GM21737 (cell line): Measurements from ENCODE around the gene TCF12.
A peak's percentile ranks its signal among the peaks of the same experiment; 100 is the strongest.
"Not testable (repeated sequence)": the region's sequence is repeated elsewhere in the genome, so short reads cannot be mapped to it uniquely, and the experiment has no call there.

ENCODE experiments used
- ATAC-seq: cut with Tn5 transposase; IDR thresholded peaks from one replicate; pipeline ENCODE4 v1.9.1; 2021; ENCODE audit warnings: mild to moderate bottlenecking, moderate library complexity; ENCODE audit not compliant: unreplicated experiment

TCF12 gene

GRCh38 chr15:56943403-56943802 lies 25.0 kb downstream of the TCF12 start:
- ATAC-seq, result no peak

GRCh38 chr15:56944485-56944884 lies 26.0 kb downstream of the TCF12 start:
- no peak for ATAC-seq

- no peak for ATAC-seq
Measured at GRCh38 chr15:56946150-56946549, 27.7 kb downstream of the TCF12 start.

- ATAC-seq, result no peak
Measured at GRCh38 chr15:56948000-56948763, 29.7 kb downstream of the TCF12 start.

- ATAC-seq, result no peak
Measured at GRCh38 chr15:56948764-56949101, 30.3 kb downstream of the TCF12 start.

DNA sequence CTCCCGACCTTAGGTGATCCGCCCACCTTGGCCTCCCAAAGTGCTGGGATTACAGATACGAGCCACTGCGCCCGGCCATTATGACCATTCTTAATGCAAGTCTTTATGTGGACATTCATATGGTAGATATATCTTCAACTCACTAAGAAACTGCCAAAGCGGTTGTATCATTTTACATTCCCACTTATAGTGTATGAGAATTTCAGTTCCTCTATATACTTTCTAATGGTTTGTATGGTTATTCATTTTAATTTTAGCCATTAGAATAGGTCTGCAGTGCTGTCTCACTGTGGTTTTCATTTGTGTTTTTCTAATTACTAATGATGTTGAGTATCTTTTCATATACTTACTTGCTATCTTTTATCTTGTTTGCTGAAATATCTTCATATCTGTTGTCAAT lies 32.5 kb downstream of the TCF12 start:
- ATAC-seq, result peak; percentile 92

GRCh38 chr15:56953790-56954189 lies 35.3 kb downstream of the TCF12 start:
- ATAC-seq, result no peak

GRCh38 chr15:56955011-56955410 lies 36.6 kb downstream of the TCF12 start:
- not testable (repeated sequence) for ATAC-seq

DNA sequence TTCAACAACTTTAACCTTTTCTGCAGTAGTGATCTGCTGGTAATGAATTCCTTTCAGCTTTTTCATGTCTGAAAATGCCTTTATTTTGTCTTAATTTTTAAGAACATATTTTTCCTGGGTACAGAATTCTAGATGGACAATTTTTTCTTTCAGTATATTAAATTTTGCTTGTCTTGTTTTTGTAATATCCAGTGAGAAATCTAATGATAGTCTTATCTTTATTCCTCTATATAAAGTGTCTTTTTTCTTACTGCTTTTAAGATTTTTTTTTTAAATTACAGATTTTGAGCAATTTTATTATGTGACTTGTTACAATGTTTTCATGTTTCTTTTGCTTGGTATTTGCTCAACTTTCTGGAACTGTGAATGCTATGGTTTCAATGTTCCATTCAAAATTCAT lies 38.1 kb downstream of the TCF12 start:
- ATAC-seq, result no peak

DNA sequence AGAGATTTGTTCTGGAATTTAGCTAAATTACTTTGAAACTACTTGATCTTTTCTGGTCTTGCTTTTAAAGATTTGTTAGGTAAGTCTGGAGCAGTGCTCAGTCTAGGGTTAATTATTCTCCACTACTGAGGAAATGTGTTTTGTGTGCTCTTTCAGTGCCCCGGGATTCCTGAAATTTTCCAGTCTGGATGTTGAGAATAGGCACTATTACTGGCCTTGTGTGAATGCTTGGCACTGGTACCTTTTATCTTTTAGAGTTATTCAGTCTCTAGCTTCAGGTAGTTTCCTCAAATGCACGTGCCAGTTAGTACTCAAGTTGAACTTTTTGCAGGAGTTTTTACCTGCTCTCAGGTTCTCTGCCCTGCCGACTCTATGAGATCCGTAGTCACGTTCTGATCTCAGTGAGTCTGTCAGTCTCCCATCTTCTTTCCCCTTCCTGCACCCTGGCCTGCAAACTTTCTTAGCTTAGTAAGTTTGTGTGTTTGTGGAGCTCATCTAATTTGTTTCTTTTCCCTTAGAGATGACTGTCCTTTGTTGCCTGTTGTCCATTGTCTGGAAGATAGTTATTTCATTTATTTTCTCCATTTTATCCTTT lies 39.5 kb downstream of the TCF12 start:
- no peak for ATAC-seq

DNA sequence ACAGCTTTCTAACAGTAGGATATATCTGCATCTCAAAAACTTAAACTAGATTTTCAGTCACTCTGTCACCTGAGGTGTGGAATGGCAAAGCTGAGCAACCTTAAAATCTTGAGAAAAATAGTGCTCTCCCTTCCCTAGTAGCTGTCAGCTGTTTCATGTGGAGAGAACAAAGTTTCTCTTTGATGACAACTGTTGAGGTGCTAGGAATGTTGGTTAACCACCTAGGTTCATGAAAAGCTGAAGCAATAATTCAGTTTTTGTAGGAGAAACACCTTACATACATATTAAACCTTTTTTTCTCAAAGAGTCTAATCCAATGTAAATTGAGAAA lies 40.8 kb downstream of the TCF12 start:
- no peak for ATAC-seq

GRCh38 chr15:56960116-56960515 lies 41.7 kb downstream of the TCF12 start:
- ATAC-seq, result no peak

DNA sequence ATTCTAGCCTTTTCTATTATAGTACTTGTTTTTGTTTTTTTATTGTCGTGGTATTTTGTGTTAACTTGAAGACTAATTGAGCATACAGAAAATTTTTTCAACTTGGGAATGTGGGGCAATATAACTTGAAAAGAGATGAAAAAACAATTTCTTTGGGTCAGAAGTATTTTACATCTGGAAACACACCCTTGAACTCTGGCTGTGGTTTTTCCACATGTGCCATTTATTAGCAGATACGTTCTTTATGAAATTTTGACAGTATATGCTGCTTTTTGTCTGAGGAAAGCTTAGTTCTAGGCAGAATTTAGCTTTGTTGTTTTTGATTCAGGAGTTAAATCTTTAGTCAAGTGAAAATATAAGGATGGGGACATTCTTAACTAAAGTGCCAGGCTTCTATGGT lies 44.7 kb downstream of the TCF12 start:
- ATAC-seq, result no peak

- ATAC-seq, result no peak
Measured at GRCh38 chr15:56963710-56964109, 45.3 kb downstream of the TCF12 start.

- ATAC-seq, result no peak
Measured at GRCh38 chr15:56964182-56964581, 45.7 kb downstream of the TCF12 start.

- no peak for ATAC-seq
Measured at GRCh38 chr15:56965231-56966013, 47.0 kb downstream of the TCF12 start.

DNA sequence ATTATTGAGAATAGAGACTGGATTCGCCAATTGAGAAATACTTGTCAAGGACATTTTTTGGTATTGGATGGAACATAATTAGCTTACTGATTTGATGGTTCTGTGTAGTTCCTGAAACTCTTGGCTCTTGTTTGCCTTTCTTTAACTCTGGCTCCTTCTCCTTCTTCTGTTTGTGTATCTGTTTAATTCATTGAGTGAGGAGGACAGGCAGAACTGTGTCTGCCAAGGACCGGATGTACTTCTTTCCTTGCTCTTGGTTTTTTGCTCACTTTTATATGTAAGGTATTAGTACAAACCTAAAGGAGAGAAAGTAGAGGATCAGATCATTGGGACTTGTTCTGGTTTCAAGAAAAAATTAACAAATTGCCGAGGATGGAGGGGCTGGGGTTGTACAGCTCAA lies 48.9 kb downstream of the TCF12 start:
- no peak for ATAC-seq

- ATAC-seq, result no peak
Measured at GRCh38 chr15:56968256-56968655, 49.8 kb downstream of the TCF12 start.

DNA sequence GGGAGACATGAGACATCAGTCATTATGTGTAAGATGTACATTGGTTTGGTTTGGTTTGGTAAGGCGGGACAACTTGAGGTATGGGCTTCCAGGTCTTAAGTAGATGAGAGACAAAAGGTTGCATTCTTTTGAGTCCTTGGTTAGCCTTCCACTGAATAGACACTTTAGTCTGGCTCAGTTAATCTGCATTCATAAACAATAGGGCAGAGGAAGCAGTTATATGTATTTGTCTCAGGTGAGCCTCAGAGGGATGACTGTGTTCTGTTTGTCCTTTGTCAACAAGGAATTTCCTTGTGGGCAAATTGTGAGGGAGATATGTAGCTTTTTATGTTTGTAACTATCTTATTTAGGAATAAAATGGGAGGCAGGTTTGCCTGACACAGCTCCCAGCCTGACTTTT lies 50.4 kb downstream of the TCF12 start:
- no peak for ATAC-seq

- no peak for ATAC-seq
Measured at GRCh38 chr15:56969265-56969895, 50.9 kb downstream of the TCF12 start.

GRCh38 chr15:56971571-56971970 lies 53.1 kb downstream of the TCF12 start:
- ATAC-seq, result no peak

- no peak for ATAC-seq
Measured at GRCh38 chr15:56972016-56972415, 53.6 kb downstream of the TCF12 start.
